HG03432 (cell line): ENCODE measurements around the gene MAN2C1.
"Not testable (repeated sequence)": the region's sequence is repeated elsewhere in the genome, so short reads cannot be mapped to it uniquely, and the experiment has no call there.

Source experiments
- ATAC-seq: cut with Tn5 transposase; IDR thresholded peaks from one replicate; pipeline ENCODE4 v1.9.1; 2021; ENCODE audit warnings: mild to moderate bottlenecking, moderate library complexity; ENCODE audit not compliant: unreplicated experiment

The MAN2C1 gene

GRCh38 chr15:75367913-75368688 lies at the start of gene MAN2C1:
Gene MAN2C1 (minus strand): TSS chr15:75368607. CDS start chr15:75368583, 24 bp downstream.
- peak; percentile 88 for ATAC-seq

GRCh38 chr15:75416584-75416983 lies 48.2 kb upstream of the MAN2C1 start:
- no peak for ATAC-seq

GRCh38 chr15:75410196-75410595 lies 41.8 kb upstream of the MAN2C1 start:
- no peak for ATAC-seq

- ATAC-seq: no peak
Measured at GRCh38 chr15:75407083-75407482, 38.7 kb upstream of the MAN2C1 start.

- ATAC-seq: no peak
Measured at GRCh38 chr15:75403892-75404291, 35.5 kb upstream of the MAN2C1 start.

- no peak for ATAC-seq
Measured at GRCh38 chr15:75397494-75397893, 29.1 kb upstream of the MAN2C1 start.

GRCh38 chr15:75389791-75390382 lies 21.5 kb upstream of the MAN2C1 start:
- no peak for ATAC-seq

- not testable (repeated sequence) for ATAC-seq
Measured at GRCh38 chr15:75383986-75384385, 15.6 kb upstream of the MAN2C1 start.

GRCh38 chr15:75380773-75381172 lies 12.4 kb upstream of the MAN2C1 start:
- ATAC-seq: no peak

- ATAC-seq: no peak
Measured at GRCh38 chr15:75371901-75372688, 3.7 kb upstream of the MAN2C1 start.

- no peak for ATAC-seq
Measured at GRCh38 chr15:75371486-75371885, 3.1 kb upstream of the MAN2C1 start.

GRCh38 chr15:75369897-75370581 lies 1.6 kb upstream of the MAN2C1 start:
- ATAC-seq: no peak

- no peak for ATAC-seq
Measured at GRCh38 chr15:75368689-75369239, 357 bp upstream of the MAN2C1 start.

- ATAC-seq: no peak
Measured at GRCh38 chr15:75367406-75367912, 948 bp downstream of the MAN2C1 start.

- no peak for ATAC-seq
Measured at GRCh38 chr15:75367006-75367405, 1.4 kb downstream of the MAN2C1 start.

- ATAC-seq: no peak
Measured at GRCh38 chr15:75366163-75366562, 2.2 kb downstream of the MAN2C1 start.

- ATAC-seq: no peak
Measured at GRCh38 chr15:75364881-75365280, 3.5 kb downstream of the MAN2C1 start.

- ATAC-seq: no peak
Measured at GRCh38 chr15:75363786-75364185, 4.6 kb downstream of the MAN2C1 start.

- no peak for ATAC-seq
Measured at GRCh38 chr15:75362642-75363249, 5.7 kb downstream of the MAN2C1 start.

- no peak for ATAC-seq
Measured at GRCh38 chr15:75361989-75362641, 6.3 kb downstream of the MAN2C1 start.
